ENCODE measurements around the gene STK24.

STK24 gene

DNA sequence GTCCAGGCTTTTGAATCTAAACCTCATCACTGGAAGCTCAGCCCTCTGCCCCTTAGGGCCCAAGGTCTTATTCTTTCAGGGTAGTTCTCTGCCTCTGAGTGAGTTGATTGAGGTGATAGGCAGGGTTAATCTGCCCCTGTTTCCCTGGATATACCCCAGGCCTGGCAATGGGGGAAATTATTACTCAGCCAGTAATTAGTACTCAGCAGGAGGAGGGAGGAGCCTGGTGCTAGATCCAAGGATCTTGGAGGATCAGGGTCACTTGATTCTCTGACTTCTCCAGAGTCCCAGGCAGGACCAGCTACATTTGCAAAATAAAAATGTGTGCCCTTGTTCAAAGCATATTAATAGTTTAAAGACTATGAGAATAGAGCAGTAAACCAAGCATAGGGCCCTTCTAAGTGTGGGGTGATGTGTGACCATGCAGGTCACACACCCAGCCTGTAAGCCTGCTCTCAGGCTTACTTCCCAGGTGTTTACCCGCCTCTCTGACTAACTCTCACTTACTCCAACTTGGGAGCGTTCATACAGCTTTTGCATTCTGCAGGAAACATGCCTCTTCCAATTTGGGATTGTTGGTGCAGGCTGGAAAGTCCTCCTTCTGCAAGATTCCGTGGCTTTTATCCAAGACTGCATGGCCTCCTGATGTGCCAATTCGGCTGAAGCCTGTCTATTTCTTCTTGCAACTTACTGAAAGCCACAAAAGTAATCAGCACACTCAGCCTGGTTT lies 7.9 kb upstream of the STK24 start:
- Histone ChIP-seq H3K4me3 (ENCODE audit: low read depth, low read length) (no peak overlapping the region), H3K9me3 (no peaks in the 10 kb centered on the region), H3K4me1 (peaks cover 30% of the 10 kb centered on the region), H3K27me3 (no peaks in the 10 kb centered on the region), H3K36me3 (no peaks in the 10 kb centered on the region)
- no peak for DNase-seq
- TF ChIP-seq, protein P1, sequence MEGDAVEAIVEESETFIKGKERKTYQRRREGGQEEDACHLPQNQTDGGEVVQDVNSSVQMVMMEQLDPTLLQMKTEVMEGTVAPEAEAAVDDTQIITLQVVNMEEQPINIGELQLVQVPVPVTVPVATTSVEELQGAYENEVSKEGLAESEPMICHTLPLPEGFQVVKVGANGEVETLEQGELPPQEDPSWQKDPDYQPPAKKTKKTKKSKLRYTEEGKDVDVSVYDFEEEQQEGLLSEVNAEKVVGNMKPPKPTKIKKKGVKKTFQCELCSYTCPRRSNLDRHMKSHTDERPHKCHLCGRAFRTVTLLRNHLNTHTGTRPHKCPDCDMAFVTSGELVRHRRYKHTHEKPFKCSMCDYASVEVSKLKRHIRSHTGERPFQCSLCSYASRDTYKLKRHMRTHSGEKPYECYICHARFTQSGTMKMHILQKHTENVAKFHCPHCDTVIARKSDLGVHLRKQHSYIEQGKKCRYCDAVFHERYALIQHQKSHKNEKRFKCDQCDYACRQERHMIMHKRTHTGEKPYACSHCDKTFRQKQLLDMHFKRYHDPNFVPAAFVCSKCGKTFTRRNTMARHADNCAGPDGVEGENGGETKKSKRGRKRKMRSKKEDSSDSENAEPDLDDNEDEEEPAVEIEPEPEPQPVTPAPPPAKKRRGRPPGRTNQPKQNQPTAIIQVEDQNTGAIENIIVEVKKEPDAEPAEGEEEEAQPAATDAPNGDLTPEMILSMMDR (IDR thresholded peaks at IDR 0.05; ENCODE audit: low read depth, low read length): no peak

DNA sequence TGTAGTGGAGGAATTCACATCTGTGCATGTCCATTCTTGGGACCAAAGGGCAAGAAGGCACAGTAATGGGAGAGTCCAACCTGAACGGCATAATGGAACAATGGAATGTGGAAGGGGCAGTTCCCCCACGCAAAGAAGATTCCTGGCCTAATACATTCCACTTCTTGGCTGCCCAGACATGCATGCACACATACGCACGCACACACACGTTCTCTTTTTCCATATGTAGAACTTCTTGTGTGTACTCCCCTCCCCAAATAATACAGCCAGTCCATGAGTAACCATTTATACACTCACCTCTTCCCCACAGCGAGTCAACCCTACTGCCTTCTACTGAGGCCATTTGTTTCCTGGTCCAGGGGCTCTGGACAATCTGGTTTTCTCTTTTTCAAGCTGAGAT lies 6.0 kb upstream of the STK24 start:
- Histone ChIP-seq H3K36me3 (no peaks in the 10 kb centered on the region), H3K4me1 (peaks cover 31% of the 10 kb centered on the region), H3K4me3 (ENCODE audit: low read depth, low read length) (no peak overlapping the region), H3K9me3 (no peaks in the 10 kb centered on the region), H3K27me3 (no peaks in the 10 kb centered on the region)
- TF ChIP-seq, protein P1 (IDR thresholded peaks at IDR 0.05; ENCODE audit: low read depth, low read length): no peak
- no peak for DNase-seq

DNA sequence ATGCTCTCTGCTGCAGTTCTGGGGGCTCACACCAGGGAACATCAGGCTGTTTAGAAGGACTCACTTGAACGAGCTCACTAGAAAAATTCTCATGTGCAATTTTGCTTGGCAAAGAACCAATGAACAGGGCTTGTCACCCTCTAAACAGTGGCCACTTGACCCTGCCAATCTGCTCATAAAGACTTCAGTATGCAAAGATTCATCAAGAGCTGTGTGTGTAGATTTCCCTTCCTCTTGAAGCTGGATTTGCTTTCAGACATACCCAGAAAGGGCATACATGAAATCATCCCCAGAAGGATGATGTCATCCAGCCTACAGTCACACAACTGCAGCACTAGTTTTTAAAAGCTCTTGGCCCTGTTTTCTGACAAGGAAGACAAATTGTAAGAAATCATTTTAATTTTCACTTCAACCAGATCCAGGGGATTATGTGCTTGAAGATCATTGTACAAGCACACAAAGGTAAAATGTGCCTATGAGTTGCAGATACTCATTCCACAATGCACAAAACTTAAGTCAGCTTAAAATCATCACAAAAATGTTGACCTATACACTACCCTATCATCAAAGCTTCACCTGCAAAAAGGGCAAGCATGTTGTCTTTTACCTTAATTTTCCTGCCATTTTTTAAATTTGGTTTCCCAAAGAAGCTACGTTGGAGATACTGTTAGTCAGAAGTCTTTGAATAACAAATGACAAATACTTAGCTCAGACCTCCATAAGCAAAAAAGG lies 5.2 kb upstream of the STK24 start:
- H3K9me3 ChIP-seq: no peaks in the 10 kb centered on the region
- peaks cover 37% of the 10 kb centered on the region for H3K4me1 ChIP-seq
- no peak for DNase-seq
- H3K4me3 ChIP-seq (ENCODE audit: low read depth, low read length): no peak overlapping the region
- TF ChIP-seq, protein P1 (IDR thresholded peaks at IDR 0.05; ENCODE audit: low read depth, low read length): no peak
- H3K27me3 ChIP-seq: no peaks in the 10 kb centered on the region
- H3K36me3 ChIP-seq: no peaks in the 10 kb centered on the region

DNA sequence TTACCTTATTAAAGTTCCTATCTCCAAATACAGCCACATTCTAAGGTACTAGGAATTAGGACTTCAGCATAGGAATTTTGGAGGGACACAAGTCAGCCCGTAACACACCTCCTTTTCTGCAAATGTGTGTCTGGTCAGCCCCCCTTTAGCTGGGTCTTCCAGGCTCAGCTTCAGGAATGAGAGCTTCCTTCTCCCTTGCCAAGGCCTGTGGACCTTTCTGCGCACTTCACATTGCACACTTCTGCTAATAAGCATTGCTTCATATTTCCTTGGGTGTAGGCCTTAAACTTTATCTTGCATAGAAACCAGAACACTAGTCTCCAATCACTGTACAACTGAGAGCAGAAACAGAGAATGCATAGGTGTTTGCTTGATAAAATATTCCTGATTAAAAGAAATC lies 4.5 kb upstream of the STK24 start:
- no peaks in the 10 kb centered on the region; the same call in 1 of the 2 replicates for H3K36me3 ChIP-seq
- H3K4me3 ChIP-seq (ENCODE audit: low read depth, low read length): no peak overlapping the region
- no peaks in the 10 kb centered on the region for H3K27me3 ChIP-seq
- DNase-seq: no peak
- no peaks in the 10 kb centered on the region for H3K9me3 ChIP-seq
- peaks cover 32% of the 10 kb centered on the region for H3K4me1 ChIP-seq
- TF ChIP-seq, protein P1 (IDR thresholded peaks at IDR 0.05; ENCODE audit: low read depth, low read length): no peak

DNA sequence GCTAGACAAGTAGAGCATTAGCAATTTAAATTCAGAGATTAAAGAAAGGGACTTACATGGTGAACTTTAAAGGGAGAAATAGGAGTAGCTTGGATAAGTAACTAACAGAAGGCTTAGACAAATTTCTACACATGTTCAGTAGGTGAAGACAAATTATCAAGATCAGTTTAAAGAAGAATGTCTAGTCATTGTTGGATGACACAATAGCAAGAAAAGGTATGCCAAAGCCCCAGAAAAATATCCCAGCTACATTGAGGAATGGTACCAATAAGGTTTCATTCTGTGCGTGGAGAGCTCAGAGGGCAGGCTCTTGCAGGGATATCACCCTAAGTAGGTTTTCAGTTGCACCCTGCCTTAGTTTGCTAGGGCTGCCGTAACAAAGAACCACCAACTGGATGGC lies 3.5 kb upstream of the STK24 start:
- H3K4me1 ChIP-seq: peaks cover 24% of the 10 kb centered on the region
- no peak for DNase-seq
- TF ChIP-seq, protein P1 (IDR thresholded peaks at IDR 0.05; ENCODE audit: low read depth, low read length): no peak
- H3K36me3 ChIP-seq: no peaks in the 10 kb centered on the region; the same call in 1 of the 2 replicates
- H3K9me3 ChIP-seq: no peaks in the 10 kb centered on the region
- no peaks in the 10 kb centered on the region for H3K27me3 ChIP-seq
- no peak overlapping the region for H3K4me3 ChIP-seq (ENCODE audit: low read depth, low read length)

DNA sequence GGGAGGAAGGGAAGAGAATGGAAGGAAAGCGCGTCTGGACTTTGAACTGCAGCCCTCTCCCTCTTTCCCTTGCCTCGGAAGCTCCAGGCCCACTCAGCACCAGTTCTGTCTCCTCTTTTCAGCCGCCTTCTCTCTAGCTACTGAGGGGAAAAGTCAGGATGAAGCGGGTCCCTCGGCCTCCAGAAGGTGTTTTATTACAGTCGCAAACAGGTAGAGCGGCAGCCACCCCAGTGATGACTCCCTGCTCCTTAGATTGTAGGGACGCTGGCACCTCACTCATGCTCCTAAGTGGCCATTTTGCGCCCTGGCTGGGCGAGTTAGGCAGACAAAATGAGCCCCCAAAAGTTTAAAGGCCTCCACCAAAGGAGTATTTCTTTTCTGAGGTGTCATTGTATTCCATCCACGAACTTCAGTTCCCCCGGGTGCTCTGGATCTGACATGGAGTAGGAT lies 954 bp upstream of the STK24 start:
- TF ChIP-seq, protein P1 (IDR thresholded peaks at IDR 0.05; ENCODE audit: low read depth, low read length): no peak
- Histone ChIP-seq H3K4me3 (ENCODE audit: low read depth, low read length) (peak overlapping the region; percentile 55), H3K4me1 (peaks cover 18% of the 10 kb centered on the region), H3K36me3 (no peaks in the 10 kb centered on the region; the same call in 1 of the 2 replicates), H3K27me3 (no peaks in the 10 kb centered on the region), H3K9me3 (no peaks in the 10 kb centered on the region)
- no peak for DNase-seq

All from BE2C (cell line).